Measurements from ENCODE around the gene GAB2.

GRCh38 chr11:78262691-78263090, 154.9 kb downstream of the GAB2 start:
- TF ChIP-seq ARNTL (CRISPR knock-in tag; IDR thresholded peaks at IDR 0.05; ENCODE audit: borderline replicate concordance, low read depth) (no peak), ZFP3 (CRISPR knock-in tag; IDR thresholded peaks at IDR 0.05) (no peak)

Data from SK-N-SH treated with all-trans-retinoic acid at 6 μM for 48 hours (cell line).